ENCODE measurements around the gene PROZ. TPM values are rescaled to one million over a fixed set of nuclear protein-coding genes. Genes with fewer than 3 reads are reported as not detected.
"Not testable (repeated sequence)": the region's sequence is repeated elsewhere in the genome, so short reads cannot be mapped to it uniquely, and the experiment has no call there.

PROZ gene, protein sequence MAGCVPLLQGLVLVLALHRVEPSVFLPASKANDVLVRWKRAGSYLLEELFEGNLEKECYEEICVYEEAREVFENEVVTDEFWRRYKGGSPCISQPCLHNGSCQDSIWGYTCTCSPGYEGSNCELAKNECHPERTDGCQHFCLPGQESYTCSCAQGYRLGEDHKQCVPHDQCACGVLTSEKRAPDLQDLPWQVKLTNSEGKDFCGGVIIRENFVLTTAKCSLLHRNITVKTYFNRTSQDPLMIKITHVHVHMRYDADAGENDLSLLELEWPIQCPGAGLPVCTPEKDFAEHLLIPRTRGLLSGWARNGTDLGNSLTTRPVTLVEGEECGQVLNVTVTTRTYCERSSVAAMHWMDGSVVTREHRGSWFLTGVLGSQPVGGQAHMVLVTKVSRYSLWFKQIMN
- polyA plus RNA-seq (2013, experiment 1 of 2; ENCODE audit: insufficient read length): 0.17 TPM
- 0.06 TPM for polyA plus RNA-seq (2013, experiment 2 of 2; ENCODE audit: insufficient read length)

DNA sequence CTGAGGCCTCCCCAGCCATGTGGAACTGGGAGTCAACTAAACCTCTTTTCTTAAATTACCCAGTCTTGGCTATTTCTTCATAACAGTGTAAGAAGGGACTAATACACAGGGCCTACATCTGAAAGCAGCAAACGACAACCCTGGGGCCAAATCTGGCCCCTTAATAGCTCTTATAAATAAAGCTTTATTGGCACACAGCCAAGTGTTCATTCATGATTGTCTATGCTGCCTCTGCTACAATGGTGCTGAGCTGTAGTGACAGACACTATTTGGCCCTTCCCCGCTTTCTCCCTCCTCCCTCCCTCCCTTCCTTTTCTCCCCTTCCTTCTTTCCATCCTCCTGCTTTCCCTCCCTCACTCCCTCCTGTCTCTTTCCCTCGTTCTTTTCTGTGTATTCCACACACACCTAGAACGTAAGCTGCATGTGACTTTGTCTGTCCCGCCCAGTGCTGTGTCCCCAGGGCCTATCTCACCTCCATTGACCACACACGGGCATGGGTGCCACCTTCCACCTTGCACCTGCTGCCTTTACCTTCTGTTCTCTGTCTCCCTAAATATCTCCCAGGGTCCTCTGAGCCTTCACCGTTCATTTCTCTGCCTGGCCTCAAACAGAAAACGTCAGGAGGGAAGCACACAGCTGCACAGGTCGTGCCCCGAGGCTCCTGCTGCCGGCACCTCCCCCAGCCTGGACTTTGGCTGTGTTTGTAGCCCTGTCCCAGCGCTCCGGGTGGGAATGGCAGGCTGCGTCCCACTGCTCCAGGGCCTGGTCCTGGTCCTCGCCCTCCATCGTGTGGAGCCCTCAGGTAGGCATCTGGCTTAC lies at the start of gene PROZ:
Gene PROZ, plus strand, starts transcription at position 720 of the 819 bp plus-strand sequence. Its CDS starts 13 bp downstream, at position 733.
- DNase-seq: no peak

DNA sequence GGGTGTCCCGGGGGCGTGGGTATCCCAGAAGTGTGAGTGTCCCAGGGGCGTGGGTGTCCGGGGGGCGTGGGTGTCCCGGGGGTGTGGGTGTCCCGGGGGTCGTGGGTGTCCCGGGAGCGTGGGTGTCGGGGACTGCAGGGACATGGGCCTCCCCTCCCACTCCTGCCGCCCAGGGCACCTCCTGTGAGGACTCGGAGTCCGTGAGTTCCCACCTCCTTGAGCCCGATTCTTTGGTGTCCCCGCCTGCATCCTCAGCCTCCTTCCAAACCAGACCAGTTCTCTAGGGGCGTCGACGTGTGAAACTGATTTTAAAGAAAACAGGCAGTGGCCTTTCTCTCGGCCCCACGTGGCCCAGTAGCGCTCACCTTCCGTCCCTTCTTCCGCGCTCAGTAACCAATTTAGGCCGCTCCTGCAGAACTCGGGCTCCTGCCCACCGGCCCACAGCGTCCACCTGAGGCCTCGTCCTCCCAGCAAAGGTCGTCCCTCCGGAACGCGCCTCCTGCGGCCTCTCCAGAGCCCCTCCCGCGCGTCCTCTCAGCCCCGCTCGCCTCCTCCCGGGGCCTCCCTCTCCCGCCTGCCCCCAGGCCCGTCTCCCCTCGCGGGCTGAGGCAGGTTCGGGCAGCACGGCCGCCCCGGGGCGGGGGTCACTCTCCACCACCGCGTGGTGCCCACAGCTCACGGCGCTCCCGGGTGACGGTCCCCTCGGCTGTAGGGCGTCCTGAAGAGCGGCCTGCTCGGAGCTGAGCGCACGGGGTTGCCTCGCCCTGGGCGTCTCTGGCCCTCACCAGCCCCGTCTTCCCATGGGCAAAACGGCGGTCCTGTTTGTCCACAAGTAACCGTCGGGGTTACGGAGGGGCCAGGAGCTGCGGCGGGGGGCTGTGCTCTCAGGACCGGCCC lies 49.0 kb upstream of the PROZ start:
- no peak for DNase-seq

DNA sequence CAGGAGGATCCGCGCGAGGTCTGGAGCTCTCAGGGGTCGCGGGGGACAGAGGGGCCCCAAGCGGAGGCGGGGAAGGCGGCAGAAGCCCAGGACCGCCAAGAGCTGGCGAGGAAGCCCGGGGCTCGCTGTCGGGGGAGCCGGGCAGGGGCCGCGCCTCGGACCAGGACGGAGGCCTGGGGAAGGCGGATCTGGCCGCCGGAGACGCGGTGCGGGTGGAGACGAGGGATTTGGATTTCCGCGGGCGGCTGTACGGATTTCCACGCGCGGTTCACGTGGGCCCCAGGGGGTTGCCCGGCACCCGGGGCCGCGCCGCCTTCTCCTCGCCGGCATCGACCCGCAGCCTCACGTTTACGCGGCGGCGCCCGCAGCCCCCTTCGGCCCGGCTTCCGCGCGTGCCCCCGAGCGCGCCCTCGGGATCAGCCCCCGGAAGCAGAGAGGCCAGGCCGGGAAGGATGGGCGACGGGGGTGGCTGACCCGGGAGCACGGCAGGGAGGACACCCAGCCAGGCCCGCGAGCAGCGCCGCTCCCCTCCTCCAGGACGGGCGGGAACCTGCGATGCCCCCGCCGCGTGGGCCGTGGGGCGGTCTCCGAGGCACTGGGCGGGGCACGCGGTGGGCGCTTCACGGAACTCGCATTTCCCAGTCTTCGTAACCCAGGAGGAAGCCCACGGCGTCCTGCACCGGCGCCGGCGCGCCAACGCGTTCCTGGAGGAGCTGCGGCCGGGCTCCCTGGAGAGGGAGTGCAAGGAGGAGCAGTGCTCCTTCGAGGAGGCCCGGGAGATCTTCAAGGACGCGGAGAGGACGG lies 48.2 kb upstream of the PROZ start:
- no peak for DNase-seq

DNA sequence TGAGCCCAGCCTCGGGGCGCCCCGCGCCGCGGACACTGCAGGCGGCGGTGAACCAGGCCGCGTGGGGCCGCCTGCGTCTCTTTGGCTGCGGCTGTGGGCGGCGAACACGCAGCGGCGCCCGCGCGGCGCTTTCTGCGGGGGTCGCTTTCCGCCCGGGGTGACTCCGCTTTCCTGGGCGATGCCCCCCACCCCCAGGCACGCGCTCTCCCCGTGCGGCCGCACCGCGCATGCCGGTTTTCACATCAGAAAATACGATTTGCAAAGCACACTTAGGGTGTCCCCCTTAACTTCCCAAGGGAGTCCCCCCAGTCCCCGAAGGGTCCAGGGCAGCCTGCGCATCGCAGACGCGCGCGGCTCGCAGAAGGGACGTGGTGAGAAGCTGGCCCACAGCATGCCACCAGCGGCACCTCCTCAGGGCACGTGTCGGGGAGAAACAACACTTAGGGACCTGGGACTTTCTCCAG lies 47.6 kb upstream of the PROZ start:
- DNase-seq: no peak

DNA sequence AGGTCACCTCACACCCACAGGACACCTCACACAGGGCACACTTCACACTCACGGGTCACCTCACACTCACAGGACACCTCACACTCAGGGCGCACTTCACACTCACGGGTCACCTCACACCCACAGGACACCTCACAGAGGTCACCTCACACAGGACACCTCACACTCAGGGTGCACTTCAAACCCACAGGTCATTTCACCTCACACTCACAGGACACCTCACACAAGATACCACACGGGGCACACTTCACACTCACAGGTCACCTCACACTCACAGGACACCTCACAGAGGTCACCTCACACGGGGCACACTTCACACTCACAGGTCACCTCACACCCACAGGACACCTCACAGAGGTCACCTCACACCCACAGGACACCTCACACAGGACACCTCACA lies 46.6 kb upstream of the PROZ start:
- DNase-seq: not testable (repeated sequence)

DNA sequence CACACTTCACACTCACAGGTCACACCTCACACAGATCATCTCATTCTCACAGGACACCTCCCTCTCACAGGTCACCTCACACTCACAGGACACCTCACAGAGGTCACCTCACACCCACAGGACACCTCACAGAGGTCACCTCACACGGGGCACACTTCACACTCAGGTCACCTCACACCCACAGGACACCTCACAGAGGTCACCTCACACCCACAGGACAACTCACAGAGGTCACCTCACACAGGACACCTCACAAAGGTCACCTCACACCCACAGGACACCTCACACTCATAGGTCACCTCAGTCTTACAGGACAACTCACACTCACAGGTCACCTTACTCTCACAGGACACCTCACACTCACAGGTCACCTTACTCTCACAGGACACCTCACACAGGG lies 46.0 kb upstream of the PROZ start:
- DNase-seq: not testable (repeated sequence)

DNA sequence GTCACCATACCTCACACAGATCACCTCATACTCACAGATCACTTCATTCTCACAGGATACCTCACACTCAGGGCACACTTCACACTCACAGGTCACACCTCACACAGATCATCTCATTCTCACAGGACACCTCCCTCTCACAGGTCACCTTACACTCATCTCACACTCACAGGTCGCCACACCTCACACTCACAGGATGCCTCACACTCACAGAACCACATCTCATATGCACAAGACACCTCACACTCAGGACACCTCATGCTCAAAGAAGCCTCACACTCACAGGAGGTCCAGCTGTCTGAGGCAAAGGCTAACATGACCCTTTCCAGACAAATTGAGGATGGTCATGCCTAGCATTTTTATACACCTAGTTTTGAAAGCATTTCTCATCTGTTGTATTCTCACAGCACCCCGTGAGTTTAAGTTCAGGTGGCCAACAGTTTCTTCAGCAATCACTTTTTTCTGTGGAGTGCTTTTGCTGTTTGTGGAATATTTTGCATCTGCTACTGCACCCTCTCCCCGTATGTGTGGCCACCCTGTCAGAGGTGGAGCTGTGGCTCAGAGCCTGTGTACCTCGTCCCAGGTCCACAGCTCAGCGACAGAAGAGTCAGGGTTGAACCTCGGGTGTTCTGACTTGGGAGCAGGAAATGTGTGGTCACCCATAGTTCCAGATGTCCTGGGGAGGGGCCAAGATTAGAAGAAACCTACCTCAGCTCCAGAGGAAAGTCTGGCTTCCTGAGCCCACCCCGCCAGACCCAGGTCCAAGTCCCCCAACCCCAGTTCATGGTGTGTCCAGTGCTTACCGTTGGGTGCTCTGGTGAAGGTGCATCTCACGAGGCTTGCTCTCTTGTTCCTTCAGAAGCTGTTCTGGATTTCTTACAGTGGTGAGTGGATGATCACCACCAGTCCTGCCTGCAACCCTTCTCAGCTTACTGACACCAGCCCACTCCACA lies 45.3 kb upstream of the PROZ start:
- DNase-seq: no peak

DNA sequence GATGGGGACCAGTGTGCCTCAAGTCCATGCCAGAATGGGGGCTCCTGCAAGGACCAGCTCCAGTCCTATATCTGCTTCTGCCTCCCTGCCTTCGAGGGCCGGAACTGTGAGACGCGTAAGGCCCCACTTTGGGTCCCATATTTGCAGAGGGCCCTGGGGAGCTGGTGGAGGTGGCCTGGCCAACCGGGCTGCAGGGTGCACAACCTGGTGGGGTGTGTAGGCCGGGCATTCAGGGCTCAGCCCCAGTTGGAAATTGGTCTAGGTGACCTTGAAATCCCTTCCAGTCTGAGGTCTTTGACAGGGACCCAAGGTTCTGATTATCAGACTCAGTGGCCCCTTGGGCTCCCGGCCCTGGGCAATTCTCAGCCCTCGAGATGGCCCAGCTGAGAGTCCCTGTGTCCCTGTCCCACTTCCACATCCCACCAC lies 44.6 kb upstream of the PROZ start:
- DNase-seq: no peak

DNA sequence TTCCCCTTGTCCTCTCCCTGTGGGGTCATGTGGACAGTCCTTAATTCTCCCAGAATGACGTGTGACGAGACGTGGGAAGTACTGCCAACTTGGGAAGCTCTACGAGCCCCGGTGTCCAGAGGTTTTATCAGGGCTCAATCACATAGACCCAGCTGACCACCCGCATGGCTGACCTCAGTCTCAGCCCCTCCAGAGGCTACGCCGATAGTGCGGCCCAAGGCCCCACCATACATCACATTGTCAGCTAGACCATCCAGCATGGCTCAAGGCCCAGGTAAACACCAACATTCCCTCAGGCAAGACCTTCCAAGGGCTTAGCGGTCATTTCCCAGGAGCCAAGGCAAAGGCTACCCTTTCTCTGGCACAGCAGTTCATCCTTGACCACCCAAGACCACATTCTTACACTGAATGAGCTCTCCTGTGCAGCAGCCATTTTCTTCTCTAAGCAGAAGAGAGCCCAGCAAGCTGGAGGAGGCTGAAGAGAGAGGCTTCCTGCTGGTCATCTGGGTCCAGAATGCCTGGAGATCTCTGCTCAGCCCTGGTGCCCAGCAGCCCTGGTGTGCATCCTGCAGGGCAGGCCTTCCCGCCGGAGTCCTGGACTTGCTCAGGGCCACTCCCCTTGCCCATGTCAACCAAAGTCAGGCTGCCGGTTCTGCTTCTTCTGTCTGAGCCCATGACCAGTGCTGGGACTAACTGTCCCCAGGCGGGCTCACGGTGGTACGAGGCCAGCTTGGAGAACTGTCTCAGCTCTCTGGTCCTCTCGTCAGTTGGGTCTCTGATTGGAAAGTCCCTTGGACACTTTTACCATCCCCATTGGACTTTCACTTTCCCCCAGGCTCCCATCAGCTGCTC lies 43.7 kb upstream of the PROZ start:
- DNase-seq: no peak

DNA sequence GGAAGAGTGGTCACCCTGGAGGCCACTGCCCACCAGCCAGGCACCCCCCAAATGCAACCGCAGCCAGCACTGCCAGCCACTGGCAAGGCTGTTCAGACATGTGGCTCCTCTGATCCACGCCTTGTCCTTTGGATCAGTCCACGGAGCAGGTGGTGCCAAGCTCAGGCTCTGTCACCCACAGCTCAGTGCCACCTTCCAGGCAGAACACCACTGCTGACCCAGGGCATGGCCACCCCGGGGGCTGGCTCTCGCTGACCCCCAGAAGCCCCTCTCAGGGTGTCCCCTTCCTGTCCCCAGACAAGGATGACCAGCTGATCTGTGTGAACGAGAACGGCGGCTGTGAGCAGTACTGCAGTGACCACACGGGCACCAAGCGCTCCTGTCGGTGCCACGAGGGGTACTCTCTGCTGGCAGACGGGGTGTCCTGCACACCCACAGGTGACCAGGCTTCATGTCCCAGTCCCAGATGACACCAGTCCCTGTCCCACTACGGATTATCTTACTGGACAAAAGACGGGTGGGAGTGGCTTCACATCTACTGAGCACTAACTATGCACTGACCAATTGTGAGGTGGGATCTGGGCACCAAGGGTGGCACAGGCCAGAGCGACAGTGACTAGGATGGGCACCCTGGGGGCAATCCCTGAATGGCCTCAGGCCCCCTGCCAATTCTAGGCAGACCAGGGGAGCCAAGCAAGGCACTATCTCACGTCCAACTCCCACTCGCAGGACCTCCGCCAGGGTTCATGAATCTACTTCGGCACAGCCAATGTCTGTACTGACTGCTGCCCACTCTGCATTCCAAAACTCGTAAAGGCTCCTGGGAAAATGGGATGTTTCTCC lies 42.9 kb upstream of the PROZ start:
- no peak for DNase-seq

DNA sequence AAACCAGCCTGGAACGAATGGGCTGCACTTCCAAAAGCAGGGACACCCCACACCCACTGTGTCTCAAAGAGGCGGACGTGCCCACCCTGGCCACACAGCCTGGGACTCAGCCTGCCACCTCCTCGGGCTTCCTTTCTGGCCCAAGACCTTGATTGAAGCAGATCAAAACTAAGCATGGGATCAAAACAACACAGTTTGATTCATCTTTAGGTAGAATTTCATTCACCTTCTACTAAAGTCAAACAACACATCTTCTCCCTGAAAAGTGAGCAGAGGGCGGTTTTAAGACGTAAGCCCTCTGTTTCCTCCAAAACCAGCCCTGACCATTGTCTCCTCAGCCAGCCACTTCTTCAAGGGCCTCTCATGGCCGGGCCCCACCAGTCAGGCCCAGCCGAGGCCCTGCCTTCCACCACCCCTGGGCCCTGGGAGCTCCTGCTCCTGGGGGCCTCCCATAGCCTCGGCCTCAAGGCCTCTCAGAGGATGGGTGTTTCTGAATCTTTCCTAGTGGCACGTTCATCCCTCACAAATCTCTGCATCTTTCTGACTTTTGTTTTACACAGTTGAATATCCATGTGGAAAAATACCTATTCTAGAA lies 42.1 kb upstream of the PROZ start:
- no peak for DNase-seq

DNA sequence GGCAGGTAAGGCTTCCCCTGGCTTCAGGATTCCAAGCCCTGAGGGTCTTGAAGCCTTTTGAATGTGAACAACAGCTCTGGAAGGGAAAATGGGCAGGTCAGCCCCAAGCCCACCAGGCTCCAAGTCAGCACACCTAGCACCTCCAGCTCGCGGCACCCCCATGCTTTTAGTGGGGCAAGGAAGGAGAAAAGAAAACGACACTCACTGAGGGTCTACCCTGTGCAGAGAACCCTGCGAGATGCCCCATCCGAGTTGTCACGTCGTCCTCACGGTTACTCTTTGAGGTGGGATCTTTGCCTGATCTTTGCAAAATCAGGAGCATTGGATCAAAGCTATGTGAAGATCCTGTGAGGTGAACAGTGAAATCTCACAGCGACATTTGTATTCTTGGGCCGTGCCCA lies 41.6 kb upstream of the PROZ start:
- DNase-seq: no peak

DNA sequence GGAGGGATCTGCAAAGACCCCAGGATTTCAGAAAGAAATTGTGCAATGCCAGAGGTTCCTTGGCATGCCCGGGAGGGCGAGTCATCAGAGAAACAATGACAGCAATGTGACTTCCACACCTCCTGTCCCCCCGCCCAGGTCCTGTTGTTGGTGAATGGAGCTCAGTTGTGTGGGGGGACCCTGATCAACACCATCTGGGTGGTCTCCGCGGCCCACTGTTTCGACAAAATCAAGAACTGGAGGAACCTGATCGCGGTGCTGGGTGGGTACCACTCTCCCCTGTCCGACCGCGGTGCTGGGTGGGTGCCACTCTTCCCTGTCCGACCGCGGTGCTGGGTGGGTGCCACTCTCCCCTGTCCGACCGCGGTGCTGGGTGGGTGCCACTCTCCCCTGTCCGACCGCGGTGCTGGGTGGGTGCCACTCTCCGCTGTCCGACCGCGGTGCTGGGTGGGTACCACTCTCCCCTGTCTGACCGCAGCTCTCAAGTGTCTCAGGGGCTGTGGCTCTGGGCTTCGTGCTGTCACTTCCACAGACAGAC lies 41.0 kb upstream of the PROZ start:
- no peak for DNase-seq

DNA sequence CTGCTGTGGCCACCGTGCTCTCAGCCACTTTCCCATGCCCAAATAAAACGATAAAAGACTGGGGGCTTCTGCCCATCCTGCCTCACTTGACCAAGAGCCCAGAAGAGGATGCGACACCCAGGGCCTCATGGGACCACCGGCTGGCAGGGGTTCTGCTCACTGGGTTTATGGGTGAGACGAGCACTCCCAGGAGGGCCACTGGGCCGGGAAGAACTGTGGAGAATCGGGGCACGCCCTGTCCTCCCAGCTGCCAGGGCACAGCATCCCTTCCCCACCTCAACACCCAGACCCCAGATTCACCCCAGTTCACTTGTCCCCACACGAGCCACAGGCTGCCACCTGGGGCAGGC lies 40.6 kb upstream of the PROZ start:
- no peak for DNase-seq

DNA sequence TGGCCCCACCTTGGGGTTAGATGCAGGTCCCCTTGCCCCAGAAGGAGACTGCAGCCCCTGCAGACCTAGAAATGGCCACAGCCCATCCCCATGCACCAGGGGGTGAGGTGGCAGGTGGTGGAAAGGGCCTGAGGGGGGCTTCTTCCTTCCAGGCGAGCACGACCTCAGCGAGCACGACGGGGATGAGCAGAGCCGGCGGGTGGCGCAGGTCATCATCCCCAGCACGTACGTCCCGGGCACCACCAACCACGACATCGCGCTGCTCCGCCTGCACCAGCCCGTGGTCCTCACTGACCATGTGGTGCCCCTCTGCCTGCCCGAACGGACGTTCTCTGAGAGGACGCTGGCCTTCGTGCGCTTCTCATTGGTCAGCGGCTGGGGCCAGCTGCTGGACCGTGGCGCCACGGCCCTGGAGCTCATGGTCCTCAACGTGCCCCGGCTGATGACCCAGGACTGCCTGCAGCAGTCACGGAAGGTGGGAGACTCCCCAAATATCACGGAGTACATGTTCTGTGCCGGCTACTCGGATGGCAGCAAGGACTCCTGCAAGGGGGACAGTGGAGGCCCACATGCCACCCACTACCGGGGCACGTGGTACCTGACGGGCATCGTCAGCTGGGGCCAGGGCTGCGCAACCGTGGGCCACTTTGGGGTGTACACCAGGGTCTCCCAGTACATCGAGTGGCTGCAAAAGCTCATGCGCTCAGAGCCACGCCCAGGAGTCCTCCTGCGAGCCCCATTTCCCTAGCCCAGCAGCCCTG lies 40.0 kb upstream of the PROZ start:
- DNase-seq: no peak

DNA sequence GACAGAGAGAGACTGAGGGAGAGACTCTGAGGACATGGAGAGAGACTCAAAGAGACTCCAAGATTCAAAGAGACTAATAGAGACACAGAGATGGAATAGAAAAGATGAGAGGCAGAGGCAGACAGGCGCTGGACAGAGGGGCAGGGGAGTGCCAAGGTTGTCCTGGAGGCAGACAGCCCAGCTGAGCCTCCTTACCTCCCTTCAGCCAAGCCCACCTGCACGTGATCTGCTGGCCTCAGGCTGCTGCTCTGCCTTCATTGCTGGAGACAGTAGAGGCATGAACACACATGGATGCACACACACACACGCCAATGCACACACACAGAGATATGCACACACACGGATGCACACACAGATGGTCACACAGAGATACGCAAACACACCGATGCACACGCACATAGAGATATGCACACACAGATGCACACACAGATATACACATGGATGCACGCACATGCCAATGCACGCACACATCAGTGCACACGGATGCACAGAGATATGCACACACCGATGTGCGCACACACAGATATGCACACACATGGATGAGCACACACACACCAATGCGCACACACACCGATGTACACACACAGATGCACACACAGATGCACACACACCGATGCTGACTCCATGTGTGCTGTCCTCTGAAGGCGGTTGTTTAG lies 39.2 kb upstream of the PROZ start:
- no peak for DNase-seq

DNA sequence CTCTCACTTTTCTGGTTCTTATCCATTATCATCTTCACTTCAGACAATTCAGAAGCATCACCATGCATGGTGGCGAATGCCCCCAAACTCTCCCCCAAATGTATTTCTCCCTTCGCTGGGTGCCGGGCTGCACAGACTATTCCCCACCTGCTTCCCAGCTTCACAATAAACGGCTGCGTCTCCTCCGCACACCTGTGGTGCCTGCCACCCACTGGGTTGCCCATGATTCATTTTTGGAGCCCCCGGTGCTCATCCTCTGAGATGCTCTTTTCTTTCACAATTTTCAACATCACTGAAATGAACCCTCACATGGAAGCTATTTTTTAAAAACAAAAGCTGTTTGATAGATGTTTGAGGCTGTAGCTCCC lies 38.6 kb upstream of the PROZ start:
- no peak for DNase-seq
